Keratinocyte (primary cell): ENCODE results near the gene TBC1D28. TPM values are rescaled to one million over a fixed set of nuclear protein-coding genes. Genes with fewer than 3 reads are reported as not detected.
A peak's percentile ranks its signal among the peaks of the same experiment; 100 is the strongest.
"Not testable (repeated sequence)": the region's sequence is repeated elsewhere in the genome, so short reads cannot be mapped to it uniquely, and the experiment has no call there.

ENCODE experiments used
- DNase-seq: peaks from one replicate; pipeline ENCODE4 v3.0.0-alpha.2; 2011; ENCODE audit warnings: low read depth, missing footprints, low spot score
- FAIRE-seq: peaks from 2 replicates; lab custom pipeline; 2011; peaks lifted over from hg19 to GRCh38; lab: Jason Lieb, UNC
- H2AFZ ChIP-seq: 2 replicates; pipeline ENCODE4 v1.6.0; 2012; ENCODE audit warnings: low read length, control low read depth, inconsistent platforms; ENCODE audit not compliant: control insufficient read depth
- H3K27ac ChIP-seq: 2 replicates; pipeline ENCODE4 v1.5.1; 2011; ENCODE audit warnings: low read length; ENCODE audit not compliant: control insufficient read depth, insufficient read depth
- H3K27me3 ChIP-seq: 3 replicates; pipeline ENCODE4 v1.6.0; 2011; ENCODE audit warnings: low read length; ENCODE audit not compliant: control insufficient read depth, insufficient read depth; ENCODE audit errors: extremely low read depth
- H3K36me3 ChIP-seq, 2 experiments: 2 replicates in 1 of 2; 3 replicates in 1 of 2; pipeline ENCODE4 v1.5.1; 2011; ENCODE audit warnings: low read length in 2 of 2, mild to moderate bottlenecking in 1 of 2; ENCODE audit not compliant: control insufficient read depth in 2 of 2, insufficient read depth in 2 of 2; ENCODE audit errors: extremely low read depth in 1 of 2
- H3K4me1 ChIP-seq: 3 replicates; pipeline ENCODE4 v1.5.1; 2011; ENCODE audit warnings: low read length; ENCODE audit not compliant: control insufficient read depth, insufficient read depth; ENCODE audit errors: extremely low read depth
- H3K4me2 ChIP-seq: 3 replicates; pipeline ENCODE4 v1.6.0; 2011; ENCODE audit warnings: low read depth, low read length; ENCODE audit not compliant: control insufficient read depth, insufficient read depth; ENCODE audit errors: extremely low read depth
- H3K4me3 ChIP-seq, 3 experiments: fragments of 200-600 bp in 1 of 3; sonication (generic) in 1 of 3; 2 replicates in 2 of 3; 3 replicates in 1 of 3; pipeline ENCODE4 v1.5.1; 2011 to 2016; ENCODE audit warnings: low read length in 3 of 3, mild to moderate bottlenecking in 3 of 3, control low read depth in 2 of 3, inconsistent platforms in 1 of 3, low read depth in 1 of 3, mixed read lengths in 1 of 3, mixed run types in 1 of 3, moderate library complexity in 1 of 3; ENCODE audit not compliant: control insufficient read depth in 2 of 3, insufficient read depth in 2 of 3; ENCODE audit errors: extremely low read depth in 1 of 3
- H3K79me2 ChIP-seq: 2 replicates; pipeline ENCODE4 v1.6.0; 2012; ENCODE audit warnings: low read length; ENCODE audit not compliant: control insufficient read depth, insufficient read depth
- H3K9ac ChIP-seq: 3 replicates; pipeline ENCODE4 v1.6.0; 2011; ENCODE audit warnings: low read length; ENCODE audit not compliant: control insufficient read depth, insufficient read depth; ENCODE audit errors: extremely low read depth
- H3K9me1 ChIP-seq: 3 replicates; pipeline ENCODE4 v1.6.0; 2011; ENCODE audit warnings: low read length; ENCODE audit not compliant: control insufficient read depth, insufficient read depth; ENCODE audit errors: extremely low read depth
- H3K9me3 ChIP-seq: 2 replicates; pipeline ENCODE4 v1.5.1; 2012; ENCODE audit warnings: low read depth, low read length; ENCODE audit not compliant: control insufficient read depth
- H4K20me1 ChIP-seq: 3 replicates; pipeline ENCODE4 v1.6.0; 2011; ENCODE audit warnings: low read length; ENCODE audit not compliant: control insufficient read depth, insufficient read depth; ENCODE audit errors: extremely low read depth
- dilution Hi-C: fragments of 300-500 bp; cut with MboI; formaldehyde crosslinking; loops from one replicate; pipeline ENCODE4 v1.7.0; 2020; ENCODE audit warnings: low sequenced_read_pairs; ENCODE audit not compliant: extremely low pct_ligation_motif_present
- polyA plus RNA-seq, 5 experiments: library from polyadenylated mRNA; depleted of rRNA in 3 of 5; stranded (reverse) in 3 of 5; stranded (forward) in 1 of 5; unstranded in 1 of 5; fragments of >200 nt; gene quantifications; 1 replicate in 1 of 5; 2 replicates in 3 of 5; 3 replicates in 1 of 5; pipeline versions ENCODE4 v1.2.1 to v1.2.3, GENCODE V29; 2011 to 2012; ENCODE audit warnings: missing spikeins in 2 of 5, low read depth in 1 of 5, low replicate concordance in 1 of 5
- TF ChIP-seq, protein P1 (sequence below), 3 experiments: IDR thresholded peaks in 1 of 3; conservative IDR thresholded peaks in 1 of 3; optimal IDR thresholded peaks in 1 of 3; 2 replicates in 2 of 3; 3 replicates in 1 of 3; pipeline versions ENCODE3 to v1.5.1; 2011; ENCODE audit warnings: low read length in 3 of 3, mild to moderate bottlenecking in 3 of 3, moderate library complexity in 2 of 3, control low read depth in 1 of 3, inconsistent platforms in 1 of 3; ENCODE audit not compliant: insufficient read depth in 2 of 3; ENCODE audit errors: extremely low read depth in 1 of 3

Gene TBC1D28
- polyA plus RNA-seq, 1 donor (not counting 4 experiments of a cell fraction or from before 2014, with no cell fraction given), result not detected

GRCh38 chr17:18625509-18626104 is 18.6 kb downstream of the TBC1D28 start:
- H2AFZ ChIP-seq, result peak overlapping the region; percentile 38
- H3K27me3 ChIP-seq, H3K9me1 ChIP-seq, dilution Hi-C loops, H3K4me1 ChIP-seq, H3K36me3 ChIP-seq, H3K79me2 ChIP-seq, H3K27ac ChIP-seq, H3K4me2 ChIP-seq, H3K9me3 ChIP-seq, FAIRE-seq, H4K20me1 ChIP-seq: not testable (repeated sequence)
- H3K4me3 ChIP-seq, result peak overlapping the region in 1 of 3 experiments; percentile 18
- peak; percentile 4 for DNase-seq
- H3K9ac ChIP-seq, result peak overlapping the region; percentile 33
- TF ChIP-seq, protein P1, sequence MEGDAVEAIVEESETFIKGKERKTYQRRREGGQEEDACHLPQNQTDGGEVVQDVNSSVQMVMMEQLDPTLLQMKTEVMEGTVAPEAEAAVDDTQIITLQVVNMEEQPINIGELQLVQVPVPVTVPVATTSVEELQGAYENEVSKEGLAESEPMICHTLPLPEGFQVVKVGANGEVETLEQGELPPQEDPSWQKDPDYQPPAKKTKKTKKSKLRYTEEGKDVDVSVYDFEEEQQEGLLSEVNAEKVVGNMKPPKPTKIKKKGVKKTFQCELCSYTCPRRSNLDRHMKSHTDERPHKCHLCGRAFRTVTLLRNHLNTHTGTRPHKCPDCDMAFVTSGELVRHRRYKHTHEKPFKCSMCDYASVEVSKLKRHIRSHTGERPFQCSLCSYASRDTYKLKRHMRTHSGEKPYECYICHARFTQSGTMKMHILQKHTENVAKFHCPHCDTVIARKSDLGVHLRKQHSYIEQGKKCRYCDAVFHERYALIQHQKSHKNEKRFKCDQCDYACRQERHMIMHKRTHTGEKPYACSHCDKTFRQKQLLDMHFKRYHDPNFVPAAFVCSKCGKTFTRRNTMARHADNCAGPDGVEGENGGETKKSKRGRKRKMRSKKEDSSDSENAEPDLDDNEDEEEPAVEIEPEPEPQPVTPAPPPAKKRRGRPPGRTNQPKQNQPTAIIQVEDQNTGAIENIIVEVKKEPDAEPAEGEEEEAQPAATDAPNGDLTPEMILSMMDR (optimal IDR thresholded peaks at IDR 0.05 in 1 of 3, IDR thresholded peaks at IDR 0.05 in 1 of 3, conservative IDR thresholded peaks at IDR 0.05 in 1 of 3; ENCODE audit: extremely low read depth in 1 of 3, insufficient read depth in 2 of 3, low read length in 3 of 3), result peak in 2 of 3 experiments; percentile 77 to 96

- H3K9me1 ChIP-seq, H3K4me1 ChIP-seq, H3K36me3 ChIP-seq, dilution Hi-C loops, H3K27me3 ChIP-seq, H3K9me3 ChIP-seq, H2AFZ ChIP-seq, FAIRE-seq, H4K20me1 ChIP-seq, DNase-seq, H3K79me2 ChIP-seq, H3K27ac ChIP-seq: not testable (repeated sequence)
- peak overlapping the region; percentile 10 for H3K4me2 ChIP-seq
- peak overlapping the region in 1 of 3 experiments; percentile 18 for H3K4me3 ChIP-seq
- H3K9ac ChIP-seq, result peak overlapping the region; percentile 33
Measured at GRCh38 chr17:18624862-18625501, 19.2 kb downstream of the TBC1D28 start.

DNA sequence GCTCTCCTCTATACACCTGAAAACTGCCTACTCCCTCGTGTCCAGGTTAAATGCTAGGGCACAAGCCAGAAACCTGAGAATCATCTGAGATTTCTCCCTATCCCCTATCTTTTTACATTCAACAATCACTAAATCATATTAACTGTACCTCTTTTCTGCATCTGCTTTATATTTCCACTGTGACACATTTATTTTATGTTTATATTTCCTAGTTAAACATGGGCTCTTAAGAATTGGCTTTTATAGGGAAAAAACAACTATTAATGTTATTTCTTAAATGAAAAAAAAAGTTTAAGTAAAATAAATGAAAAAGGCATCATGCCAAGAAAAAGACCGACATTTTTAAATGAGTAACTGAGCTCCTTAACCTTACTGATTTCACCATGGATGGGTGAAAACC is 26.6 kb downstream of the TBC1D28 start:
- H3K9ac ChIP-seq, H3K4me3 ChIP-seq, H4K20me1 ChIP-seq, dilution Hi-C loops, H3K4me2 ChIP-seq, H2AFZ ChIP-seq, DNase-seq, H3K9me3 ChIP-seq, FAIRE-seq, H3K27me3 ChIP-seq, H3K36me3 ChIP-seq, H3K79me2 ChIP-seq, H3K9me1 ChIP-seq, H3K27ac ChIP-seq, H3K4me1 ChIP-seq: not testable (repeated sequence)

DNA sequence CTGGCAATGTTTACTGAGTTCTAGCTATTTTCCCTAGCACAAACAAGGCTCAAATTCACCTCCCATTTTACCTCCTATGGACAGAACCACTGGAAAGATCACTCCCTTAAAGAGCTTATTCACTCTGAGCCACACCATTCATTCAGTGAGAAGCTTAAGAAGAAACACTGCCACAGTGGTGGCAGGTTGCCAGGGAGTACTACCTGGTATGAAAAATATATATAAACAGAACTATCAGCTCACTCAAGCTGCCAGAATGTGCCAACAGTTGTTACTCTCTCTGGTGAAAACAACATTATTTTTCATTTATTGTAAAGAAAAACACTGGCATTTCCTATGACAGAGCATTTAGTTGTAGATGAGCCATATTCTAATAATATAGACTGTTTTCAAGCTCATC is 31.2 kb downstream of the TBC1D28 start:
- H3K36me3 ChIP-seq, H3K4me1 ChIP-seq, dilution Hi-C loops, H4K20me1 ChIP-seq, FAIRE-seq, DNase-seq, H3K4me3 ChIP-seq, H3K9me3 ChIP-seq, H3K27ac ChIP-seq, H3K9me1 ChIP-seq, H3K4me2 ChIP-seq, H3K9ac ChIP-seq, H3K27me3 ChIP-seq, H3K79me2 ChIP-seq, H2AFZ ChIP-seq: not testable (repeated sequence)
